Articular chondrocyte of knee joint (primary cell): Measurements from ENCODE around the gene ISY1. TPM values are rescaled to one million over a fixed set of nuclear protein-coding genes. Genes with fewer than 3 reads are reported as not detected.

Experiments
- total RNA-seq: library from RNA; depleted of rRNA; stranded (reverse); fragments of >200 nt; gene quantifications from 2 replicates; pipeline ENCODE4 v1.2.3, GENCODE V29; 2012

The ISY1 gene
- 29.7 and 39.2 TPM in 2 replicates for total RNA-seq

GRCh38 chr3:129160891-129161859 lies at the start of gene ISY1:
Gene ISY1, minus strand, starts transcription at chr3:129161063. Its CDS starts 88 bp downstream, at chr3:129160975.

GRCh38 chr3:129183569-129184395 lies 22.9 kb upstream of the ISY1 start, which contains the start of gene CNBP:
Gene CNBP, minus strand, starts transcription at chr3:129183896. Its CDS starts 12,139 bp downstream, at chr3:129171757.

GRCh38 chr3:129121792-129122411 lies 39.0 kb downstream of the ISY1 start, which contains the start of gene RAB43:
Gene RAB43, minus strand, starts transcription at chr3:129121804. Its CDS starts 315 bp downstream, at chr3:129121489.

Other genes starting within 250 kb of the ISY1 start
- under 0.01 and 0.11 TPM in 2 replicates for gene CFAP92, start 167.0 kb downstream of the ISY1 start, total RNA-seq
- gene EFCC1, start 159.8 kb downstream of the ISY1 start, total RNA-seq, result under 0.01 TPM in 1 of 2 replicates, not detected in the other
- not detected in 2 replicates for gene GP9, start 100.3 kb downstream of the ISY1 start, total RNA-seq
- 5.8 and 8.0 TPM in 2 replicates for gene RAB43, start 39.3 kb downstream of the ISY1 start, total RNA-seq
- 294 and 308 TPM in 2 replicates for gene CNBP, start 22.8 kb upstream of the ISY1 start, total RNA-seq
- 263 and 273 TPM in 2 replicates for gene COPG1, start 88.5 kb upstream of the ISY1 start, total RNA-seq
- 12.0 and 13.5 TPM in 2 replicates for gene HMCES, start 117.8 kb upstream of the ISY1 start, total RNA-seq